Measurements from ENCODE around the gene GRK5.

Gene GRK5

DNA sequence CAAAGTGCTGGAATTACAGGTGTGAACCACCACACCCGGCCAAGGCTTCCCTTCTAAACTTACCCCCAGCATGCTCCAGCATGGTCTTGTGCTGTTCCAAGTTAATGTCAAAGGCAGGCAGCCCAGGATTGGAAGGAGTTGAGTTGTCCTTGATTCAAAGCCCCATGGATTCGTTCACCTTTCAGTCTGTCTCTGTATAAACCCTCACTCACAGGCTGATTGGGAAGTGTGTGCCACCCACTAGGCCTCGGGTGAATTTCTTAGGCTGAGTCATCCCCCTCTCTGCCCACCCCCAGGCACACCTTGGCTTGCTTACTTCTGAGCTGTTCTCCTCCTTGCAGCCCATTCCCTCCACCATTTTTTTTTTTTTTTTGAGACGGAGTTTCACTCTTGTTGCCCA lies 15.5 kb upstream of the GRK5 start:
- H3K27ac ChIP-seq, result peak overlapping the region; percentile 46
- TF ChIP-seq, protein P1, sequence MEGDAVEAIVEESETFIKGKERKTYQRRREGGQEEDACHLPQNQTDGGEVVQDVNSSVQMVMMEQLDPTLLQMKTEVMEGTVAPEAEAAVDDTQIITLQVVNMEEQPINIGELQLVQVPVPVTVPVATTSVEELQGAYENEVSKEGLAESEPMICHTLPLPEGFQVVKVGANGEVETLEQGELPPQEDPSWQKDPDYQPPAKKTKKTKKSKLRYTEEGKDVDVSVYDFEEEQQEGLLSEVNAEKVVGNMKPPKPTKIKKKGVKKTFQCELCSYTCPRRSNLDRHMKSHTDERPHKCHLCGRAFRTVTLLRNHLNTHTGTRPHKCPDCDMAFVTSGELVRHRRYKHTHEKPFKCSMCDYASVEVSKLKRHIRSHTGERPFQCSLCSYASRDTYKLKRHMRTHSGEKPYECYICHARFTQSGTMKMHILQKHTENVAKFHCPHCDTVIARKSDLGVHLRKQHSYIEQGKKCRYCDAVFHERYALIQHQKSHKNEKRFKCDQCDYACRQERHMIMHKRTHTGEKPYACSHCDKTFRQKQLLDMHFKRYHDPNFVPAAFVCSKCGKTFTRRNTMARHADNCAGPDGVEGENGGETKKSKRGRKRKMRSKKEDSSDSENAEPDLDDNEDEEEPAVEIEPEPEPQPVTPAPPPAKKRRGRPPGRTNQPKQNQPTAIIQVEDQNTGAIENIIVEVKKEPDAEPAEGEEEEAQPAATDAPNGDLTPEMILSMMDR (conservative IDR thresholded peaks at IDR 0.05; ENCODE audit: low read depth), result no peak
- DNase-seq (ENCODE audit: low spot score), result peak; percentile 93
- CTCF ChIA-PET, result interaction anchor here (0.7 kb wide), 2 partner anchors 71 to 158 kb away, joined by 3 to 5 read pairs; no protein-coding TSS in a partner anchor
- POLR2A ChIA-PET (ENCODE audit: low non-redundant PET), result no interaction called here

DNA sequence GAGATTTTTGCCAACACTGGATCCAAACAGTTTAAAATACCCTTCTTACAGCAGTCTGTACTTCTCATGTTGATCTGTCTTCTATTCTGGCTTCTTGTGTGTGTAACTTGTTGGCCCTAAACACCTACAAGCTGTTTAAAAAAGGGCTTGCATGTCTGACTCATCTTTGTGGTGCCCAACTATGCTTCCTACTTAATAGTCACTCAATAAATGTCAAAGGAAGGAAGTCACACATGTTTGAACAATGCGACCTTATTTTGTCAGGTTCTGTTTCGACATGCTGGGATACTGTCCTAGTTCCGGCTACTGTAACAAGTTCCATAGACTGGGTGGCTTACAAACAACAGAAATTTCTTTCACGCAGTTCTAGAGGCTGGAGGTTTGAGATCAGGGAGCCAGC lies 9.4 kb upstream of the GRK5 start:
- ChIA-PET CTCF (interaction anchor here (0.6 to 2.8 kb wide), 7 partner anchors 8 to 395 kb away, joined by 3 to 17 read pairs (median 6); partner anchors contain the start of gene GRK5), POLR2A (ENCODE audit: low non-redundant PET) (interaction anchor here (0.7 kb wide), 1 partner anchor 32 kb away, joined by 3 read pairs; no protein-coding TSS in a partner anchor)
- TF ChIP-seq, protein P1 (conservative IDR thresholded peaks at IDR 0.05; ENCODE audit: low read depth), result no peak
- no peak for DNase-seq (ENCODE audit: low spot score)
- no peak overlapping the region; the same call in 1 of the 2 replicates for H3K27ac ChIP-seq

DNA sequence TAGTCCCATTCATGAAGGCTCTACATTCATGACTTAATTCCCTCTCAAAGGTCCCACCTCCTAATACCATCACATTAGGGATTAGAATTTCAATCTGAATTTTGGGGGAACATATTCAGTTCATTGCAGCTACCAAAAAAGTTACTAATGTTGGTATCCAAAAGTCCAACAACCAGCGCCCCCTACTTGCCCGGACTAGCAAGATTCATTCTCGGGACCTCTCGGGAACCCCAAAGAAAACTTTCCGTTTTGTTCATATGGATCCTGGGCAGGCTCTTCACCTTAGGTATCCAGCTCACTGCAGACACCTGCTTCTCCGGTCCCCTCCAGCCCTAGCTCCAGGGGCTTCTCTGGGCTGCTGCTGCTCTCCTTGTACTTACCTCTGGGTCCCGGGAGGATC lies 8.9 kb upstream of the GRK5 start:
- H3K27ac ChIP-seq, result no peak overlapping the region
- POLR2A ChIA-PET (ENCODE audit: low non-redundant PET), result interaction anchor here (0.7 kb wide), 1 partner anchor 32 kb away, joined by 3 read pairs; no protein-coding TSS in a partner anchor
- DNase-seq (ENCODE audit: low spot score), result no peak
- TF ChIP-seq, protein P1 (conservative IDR thresholded peaks at IDR 0.05; ENCODE audit: low read depth), result no peak; the same call in 1 of the 2 replicates
- CTCF ChIA-PET, result interaction anchor here (0.6 to 2.8 kb wide), 15 partner anchors 8 to 394 kb away, joined by 3 to 17 read pairs (median 4); partner anchors contain the start of gene GRK5

DNA sequence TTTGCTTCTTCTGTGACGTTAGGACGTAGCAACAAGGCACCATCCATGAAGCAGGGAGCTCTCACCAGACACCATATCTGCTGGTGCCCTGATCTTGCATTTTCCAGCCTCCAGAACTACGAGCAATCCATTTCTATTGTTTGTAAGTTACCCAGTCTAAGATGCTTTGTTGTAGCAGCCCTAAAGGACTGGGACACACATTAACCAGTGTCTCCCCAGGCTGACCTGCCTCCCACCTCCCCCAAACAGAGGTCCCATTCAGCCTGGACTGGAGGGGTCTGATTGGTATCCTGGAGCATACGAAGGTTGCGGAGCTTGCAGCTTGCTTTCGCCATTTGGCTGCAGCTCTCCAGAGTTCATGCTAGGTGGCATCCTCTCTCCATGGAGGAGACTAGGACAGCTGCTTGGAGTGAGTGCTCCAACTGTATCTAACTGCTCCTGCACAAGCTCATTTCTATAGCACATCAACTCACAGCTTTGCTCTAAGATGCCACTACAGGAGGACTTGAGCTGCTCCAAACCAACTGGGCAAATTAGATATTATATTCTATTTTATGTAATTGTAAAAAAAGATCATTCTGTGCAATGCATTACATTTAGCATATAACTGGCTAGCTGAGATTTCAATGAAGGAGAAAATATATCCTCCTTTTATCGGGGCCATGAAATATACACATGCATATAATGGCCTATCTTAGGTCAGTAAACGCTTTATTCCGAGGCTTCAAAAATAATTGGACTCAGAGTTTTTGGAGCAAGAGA lies 8.0 kb upstream of the GRK5 start:
- H3K27ac ChIP-seq, result no peak overlapping the region
- POLR2A ChIA-PET (ENCODE audit: low non-redundant PET), result no interaction called here
- TF ChIP-seq, protein P1 (conservative IDR thresholded peaks at IDR 0.05; ENCODE audit: low read depth), result peak; percentile 78
- peak; percentile 64 for DNase-seq (ENCODE audit: low spot score)
- CTCF ChIA-PET, result interaction anchor here (0.6 to 2.8 kb wide), 17 partner anchors 7 to 345 kb away, joined by 3 to 17 read pairs (median 4); partner anchors contain the start of gene RGS10

DNA sequence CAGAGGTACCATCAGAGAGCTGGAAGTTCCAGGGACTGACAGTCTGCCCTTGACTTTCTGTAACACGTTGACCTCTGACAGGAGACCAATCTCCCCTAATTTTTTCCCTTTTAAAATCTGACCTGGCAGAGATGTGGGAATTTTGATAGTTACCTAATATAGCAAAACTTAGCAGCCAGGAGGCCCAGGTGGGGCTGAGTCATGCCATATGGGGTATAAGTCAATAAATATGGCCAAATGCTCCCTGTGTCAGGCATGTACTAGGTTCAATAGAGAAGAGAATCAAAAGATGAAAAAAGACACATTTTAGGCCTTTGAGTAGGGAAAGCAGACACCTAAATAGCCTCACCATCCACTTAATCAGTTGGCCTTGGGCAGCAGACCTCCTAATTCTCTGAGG lies 6.1 kb upstream of the GRK5 start:
- TF ChIP-seq, protein P1 (conservative IDR thresholded peaks at IDR 0.05; ENCODE audit: low read depth), result no peak
- DNase-seq (ENCODE audit: low spot score), result peak; percentile 36
- H3K27ac ChIP-seq, result no peak overlapping the region
- CTCF ChIA-PET, result interaction anchor here (0.8 to 1.3 kb wide), 3 partner anchors 21 to 217 kb away, joined by 3 to 4 read pairs (median 4); no protein-coding TSS in a partner anchor
- POLR2A ChIA-PET (ENCODE audit: low non-redundant PET), result no interaction called here

DNA sequence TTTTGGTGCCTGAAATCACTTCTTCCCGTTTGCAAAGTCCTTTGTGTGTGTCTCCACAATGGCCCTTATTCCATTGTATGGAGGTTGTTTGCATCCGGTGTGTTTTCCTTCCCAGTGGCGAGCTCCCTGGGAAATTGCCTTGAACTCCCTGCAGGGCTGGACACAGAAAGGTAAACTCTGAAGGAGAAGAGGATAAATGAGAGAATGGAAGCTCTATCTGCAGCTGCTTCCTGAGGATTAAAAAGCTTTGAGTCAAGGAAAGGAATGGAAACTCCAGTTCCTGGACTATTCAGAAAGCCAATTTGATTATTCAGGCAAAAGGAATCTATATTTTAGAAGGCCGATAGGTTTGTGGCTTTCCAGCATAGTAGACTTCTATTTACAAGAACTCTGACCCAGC lies 4.4 kb upstream of the GRK5 start:
- H3K27ac ChIP-seq, result no peak overlapping the region
- TF ChIP-seq, protein P1 (conservative IDR thresholded peaks at IDR 0.05; ENCODE audit: low read depth), result no peak
- POLR2A ChIA-PET (ENCODE audit: low non-redundant PET), result interaction anchor here (1.0 kb wide), 1 partner anchor 223 kb away, joined by 3 read pairs; no protein-coding TSS in a partner anchor
- CTCF ChIA-PET, result interaction anchor here (0.6 to 1.4 kb wide), 4 partner anchors 17 to 247 kb away, joined by 3 to 4 read pairs (median 4); no protein-coding TSS in a partner anchor
- DNase-seq (ENCODE audit: low spot score), result no peak
